BJ (cell line): ENCODE results near the gene RMND1. TPM values are rescaled to one million over a fixed set of nuclear protein-coding genes. Genes with fewer than 3 reads are reported as not detected.

Source experiments
- CTCF ChIA-PET: fragments of 350-600 bp; formaldehyde crosslinking; extraction: SDS; loops from one replicate; lab custom pipeline; 2021; ENCODE audit warnings: antibody characterized with exemption, inconsistent platforms; lab: Yijun Ruan, JAX
- POLR2A ChIA-PET: fragments of 300-600 bp; sonication (Branson Sonifier 250); formaldehyde crosslinking; extraction: SDS; loops from one replicate; lab custom pipeline; 2021; ENCODE audit warnings: antibody characterized with exemption; lab: Charles Lee
- DNase-seq: peaks from one replicate; pipeline ENCODE4 v3.0.0-alpha.2; 2011; ENCODE audit warnings: low read depth
- H3K27me3 ChIP-seq: 2 replicates; pipeline ENCODE4 v1.6.0; 2011; ENCODE audit warnings: low read length; ENCODE audit not compliant: control insufficient read depth, insufficient read depth
- H3K36me3 ChIP-seq: 2 replicates; pipeline ENCODE4 v1.5.1; 2011; ENCODE audit warnings: low read length; ENCODE audit not compliant: control insufficient read depth, insufficient read depth
- H3K4me3 ChIP-seq: 2 replicates; pipeline ENCODE4 v1.5.1; 2011; ENCODE audit warnings: low read depth, mild to moderate bottlenecking, control low read depth, low read length
- polyA minus RNA-seq: library from RNA; depleted of rRNA, polyadenylated mRNA; stranded (reverse); fragments of >200 nt; gene quantifications from 2 replicates; pipeline ENCODE4 v1.2.3, GENCODE V29; 2011; rRNA and poly(A)+ RNA removed
- polyA plus RNA-seq: library from polyadenylated mRNA; depleted of rRNA; stranded (reverse); fragments of >200 nt; gene quantifications from 2 replicates; pipeline ENCODE4 v1.2.3, GENCODE V29; 2011; rRNA removed
- TF ChIP-seq, protein P1 (sequence below): IDR thresholded peaks from 2 replicates; pipeline ENCODE4 v1.5.1; 2011; ENCODE audit warnings: low read depth, mild to moderate bottlenecking, control low read depth, inconsistent platforms, low read length, moderate library complexity; ENCODE audit not compliant: insufficient read depth

Gene RMND1
- polyA plus RNA-seq (10.4 and 18.9 TPM in 2 replicates), polyA minus RNA-seq (9.8 and 10.4 TPM in 2 replicates)

DNA sequence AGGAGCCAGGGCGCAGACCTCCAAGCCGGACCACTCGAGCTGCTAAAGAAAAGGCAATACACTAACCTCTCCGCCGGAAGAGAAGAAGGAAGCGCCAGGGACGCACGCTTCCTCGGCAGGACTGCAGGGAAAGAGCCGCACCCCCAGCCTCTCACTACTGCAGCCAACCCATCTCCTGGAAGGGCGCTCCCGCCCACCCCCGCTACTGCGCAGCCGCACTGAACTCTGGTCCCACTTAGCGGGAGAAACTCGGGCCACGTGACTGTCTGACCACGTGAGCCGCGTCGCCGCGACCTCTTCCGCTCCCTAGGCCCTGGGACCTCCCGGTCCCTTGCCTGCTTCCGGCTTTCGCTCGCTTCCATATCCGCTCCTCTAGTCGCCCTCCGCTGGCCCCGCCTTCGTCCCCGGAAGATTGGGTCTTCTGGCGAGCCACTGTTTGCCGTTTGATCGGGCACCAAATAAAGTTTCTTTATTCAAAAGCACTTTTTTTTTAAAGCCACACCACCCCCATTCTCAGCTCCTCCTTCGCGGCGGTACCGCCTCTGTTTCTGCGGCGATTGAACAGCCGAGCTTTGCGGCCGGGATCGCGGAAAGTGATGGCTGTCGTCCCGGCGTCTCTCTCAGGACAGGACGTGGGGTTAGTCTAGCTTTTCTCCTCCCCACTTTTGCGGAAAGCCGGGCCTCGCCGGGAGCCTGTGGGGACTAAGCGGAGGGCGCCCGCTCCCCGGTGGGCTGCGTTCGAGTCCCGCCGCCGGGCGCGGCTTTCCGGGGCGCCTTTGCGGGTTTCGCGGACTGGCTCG, at the start of gene RMND1:
RMND1 (minus strand) TSS at position 177 of the 800 bp plus-strand sequence. CDS start 6,315 bp downstream, outside the sequence.
- CTCF ChIA-PET: interaction anchor here (0.6 to 2.4 kb wide), 8 partner anchors 10 to 162 kb away, joined by 3 to 7 read pairs (median 3); no protein-coding TSS in a partner anchor
- Histone ChIP-seq H3K4me3 (peak within 1 kb of the TSS; percentile 73), H3K27me3 (no peaks in the 10 kb centered on the region), H3K36me3 (no peaks in the 10 kb centered on the region)
- peak; percentile 98 for DNase-seq
- POLR2A ChIA-PET: interaction anchor here (0.6 to 0.7 kb wide), 3 partner anchors 30 to 130 kb away, joined by 3 to 4 read pairs (median 3); no protein-coding TSS in a partner anchor
- TF ChIP-seq, protein P1, sequence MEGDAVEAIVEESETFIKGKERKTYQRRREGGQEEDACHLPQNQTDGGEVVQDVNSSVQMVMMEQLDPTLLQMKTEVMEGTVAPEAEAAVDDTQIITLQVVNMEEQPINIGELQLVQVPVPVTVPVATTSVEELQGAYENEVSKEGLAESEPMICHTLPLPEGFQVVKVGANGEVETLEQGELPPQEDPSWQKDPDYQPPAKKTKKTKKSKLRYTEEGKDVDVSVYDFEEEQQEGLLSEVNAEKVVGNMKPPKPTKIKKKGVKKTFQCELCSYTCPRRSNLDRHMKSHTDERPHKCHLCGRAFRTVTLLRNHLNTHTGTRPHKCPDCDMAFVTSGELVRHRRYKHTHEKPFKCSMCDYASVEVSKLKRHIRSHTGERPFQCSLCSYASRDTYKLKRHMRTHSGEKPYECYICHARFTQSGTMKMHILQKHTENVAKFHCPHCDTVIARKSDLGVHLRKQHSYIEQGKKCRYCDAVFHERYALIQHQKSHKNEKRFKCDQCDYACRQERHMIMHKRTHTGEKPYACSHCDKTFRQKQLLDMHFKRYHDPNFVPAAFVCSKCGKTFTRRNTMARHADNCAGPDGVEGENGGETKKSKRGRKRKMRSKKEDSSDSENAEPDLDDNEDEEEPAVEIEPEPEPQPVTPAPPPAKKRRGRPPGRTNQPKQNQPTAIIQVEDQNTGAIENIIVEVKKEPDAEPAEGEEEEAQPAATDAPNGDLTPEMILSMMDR: no peak

- POLR2A ChIA-PET: no interaction called here
- TF ChIP-seq, protein P1: no peak
Observed at GRCh38 chr6:151499551-151499950, 47.6 kb upstream of the RMND1 start.

GRCh38 chr6:151498327-151498726, 46.4 kb upstream of the RMND1 start:
- ChIA-PET CTCF (no interaction called here), POLR2A (no interaction called here)
- TF ChIP-seq, protein P1: no peak
- H3K27me3 ChIP-seq: no peaks in the 10 kb centered on the region
- DNase-seq: no peak
- no peak overlapping the region for H3K4me3 ChIP-seq
- H3K36me3 ChIP-seq: no peaks in the 10 kb centered on the region

More at GRCh38 chr6:151499551-151499950, 47.6 kb upstream of the RMND1 start:
- Histone ChIP-seq H3K36me3 (no peaks in the 10 kb centered on the region), H3K27me3 (no peaks in the 10 kb centered on the region), H3K4me3 (no peak overlapping the region)
- no peak for DNase-seq
- CTCF ChIA-PET: no interaction called here

- no peak for DNase-seq
- no peak overlapping the region for H3K4me3 ChIP-seq
- no peaks in the 10 kb centered on the region for H3K27me3 ChIP-seq
- no peaks in the 10 kb centered on the region for H3K36me3 ChIP-seq
- TF ChIP-seq, protein P1: no peak
- ChIA-PET POLR2A (no interaction called here), CTCF (no interaction called here)
Observed at GRCh38 chr6:151497905-151498304, 46.0 kb upstream of the RMND1 start.

- no peaks in the 10 kb centered on the region for H3K36me3 ChIP-seq
- DNase-seq: no peak
- no peak overlapping the region for H3K4me3 ChIP-seq
- ChIA-PET CTCF (interaction anchor here (1.5 kb wide), 1 partner anchor 20 kb away, joined by 3 read pairs; no protein-coding TSS in a partner anchor), POLR2A (no interaction called here)
- H3K27me3 ChIP-seq: no peaks in the 10 kb centered on the region
- TF ChIP-seq, protein P1: no peak
Observed at GRCh38 chr6:151495380-151495779, 43.5 kb upstream of the RMND1 start.
